ENCODE measurements around the gene CLEC1A.

CLEC1A gene

DNA sequence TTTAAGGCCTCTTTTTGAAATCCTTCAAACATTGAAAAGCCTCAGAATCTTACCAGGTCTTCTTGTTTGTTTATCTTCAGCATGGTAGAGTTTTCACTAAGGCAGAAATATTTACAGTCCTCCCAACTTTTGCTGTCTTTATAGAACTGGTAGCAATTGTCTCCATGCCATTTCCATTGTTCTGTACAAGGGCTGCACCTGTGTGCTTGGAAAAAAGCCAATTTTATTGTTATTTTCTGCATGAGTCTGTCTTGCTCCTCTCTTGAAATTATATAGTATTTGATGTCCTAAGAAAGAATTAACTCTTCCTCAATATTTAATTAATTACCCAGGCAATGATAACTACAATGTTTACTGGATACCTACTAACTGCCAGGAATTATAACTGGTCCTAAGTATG lies 23.3 kb downstream of the CLEC1A start:
- Histone ChIP-seq H3K4me3 (ENCODE audit: low read length) (no peak overlapping the region), H3K4me1 (ENCODE audit: control insufficient read depth, insufficient read depth, low read length) (no peaks in the 10 kb centered on the region), H3K36me3 (ENCODE audit: control insufficient read depth, insufficient read depth, low read length) (no peaks in the 10 kb centered on the region), H3K27me3 (ENCODE audit: control insufficient read depth, insufficient read depth, low read length) (no peaks in the 10 kb centered on the region), H3K27ac (ENCODE audit: low read length) (no peak overlapping the region), H3K9me3 (ENCODE audit: control insufficient read depth, insufficient read depth, low read length) (no peaks in the 10 kb centered on the region)
- DNase-seq (ENCODE audit: low read depth, low spot score), result no peak

DNA sequence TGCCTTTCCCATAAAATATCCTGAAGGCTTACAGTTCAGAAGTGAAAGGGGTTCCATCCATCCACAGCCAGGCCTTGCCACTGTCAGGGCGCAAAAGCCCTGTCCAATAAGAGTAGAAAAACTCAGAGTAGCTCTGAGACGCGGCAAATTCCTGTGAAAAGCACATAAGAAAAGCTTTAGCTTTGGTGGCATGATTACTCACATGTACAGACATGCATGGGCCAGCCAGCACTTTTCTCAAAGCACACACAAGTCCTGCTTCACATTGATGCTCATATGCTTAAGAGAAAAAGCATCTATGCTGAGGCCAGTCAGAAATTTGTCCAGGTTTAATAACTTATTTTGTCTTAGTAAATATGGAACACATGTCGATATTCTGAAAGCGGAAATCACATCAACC lies 25.5 kb downstream of the CLEC1A start:
- Histone ChIP-seq H3K9me3 (ENCODE audit: control insufficient read depth, insufficient read depth, low read length) (no peaks in the 10 kb centered on the region), H3K4me1 (ENCODE audit: control insufficient read depth, insufficient read depth, low read length) (no peaks in the 10 kb centered on the region), H3K27me3 (ENCODE audit: control insufficient read depth, insufficient read depth, low read length) (no peaks in the 10 kb centered on the region), H3K27ac (ENCODE audit: low read length) (no peak overlapping the region), H3K4me3 (ENCODE audit: low read length) (no peak overlapping the region), H3K36me3 (ENCODE audit: control insufficient read depth, insufficient read depth, low read length) (no peaks in the 10 kb centered on the region)
- no peak for DNase-seq (ENCODE audit: low read depth, low spot score)
- no CpG with 5 or more reads among the region's 5 CpGs for WGBS (ENCODE audit: insufficient coverage, insufficient read length)

DNA sequence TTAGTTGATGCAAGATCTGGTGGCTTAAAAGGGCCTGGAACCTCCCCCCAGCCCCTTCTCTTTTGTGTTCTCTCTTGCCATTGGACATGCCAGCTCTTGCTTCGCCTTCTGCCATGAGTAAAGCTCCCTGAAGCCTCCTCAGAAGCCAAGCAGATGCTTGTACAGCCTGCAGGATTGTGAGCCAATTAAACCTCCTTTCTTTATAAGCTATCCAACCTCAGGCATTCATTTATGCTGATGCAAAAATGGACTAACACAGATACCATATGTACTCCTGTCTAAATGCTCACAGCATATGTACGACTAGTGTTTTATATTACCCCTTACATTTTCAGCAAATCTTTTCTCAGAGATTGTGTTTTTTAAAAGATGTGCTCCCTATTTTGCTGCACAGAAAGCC lies 26.7 kb downstream of the CLEC1A start:
- Histone ChIP-seq H3K4me1 (ENCODE audit: control insufficient read depth, insufficient read depth, low read length) (no peaks in the 10 kb centered on the region), H3K4me3 (ENCODE audit: low read length) (no peak overlapping the region), H3K36me3 (ENCODE audit: control insufficient read depth, insufficient read depth, low read length) (no peaks in the 10 kb centered on the region), H3K9me3 (ENCODE audit: control insufficient read depth, insufficient read depth, low read length) (no peaks in the 10 kb centered on the region), H3K27me3 (ENCODE audit: control insufficient read depth, insufficient read depth, low read length) (no peaks in the 10 kb centered on the region), H3K27ac (ENCODE audit: low read length) (no peak overlapping the region)
- no CpG with 5 or more reads among the region's 2 CpGs for WGBS (ENCODE audit: insufficient coverage, insufficient read length)
- DNase-seq (ENCODE audit: low read depth, low spot score), result no peak

DNA sequence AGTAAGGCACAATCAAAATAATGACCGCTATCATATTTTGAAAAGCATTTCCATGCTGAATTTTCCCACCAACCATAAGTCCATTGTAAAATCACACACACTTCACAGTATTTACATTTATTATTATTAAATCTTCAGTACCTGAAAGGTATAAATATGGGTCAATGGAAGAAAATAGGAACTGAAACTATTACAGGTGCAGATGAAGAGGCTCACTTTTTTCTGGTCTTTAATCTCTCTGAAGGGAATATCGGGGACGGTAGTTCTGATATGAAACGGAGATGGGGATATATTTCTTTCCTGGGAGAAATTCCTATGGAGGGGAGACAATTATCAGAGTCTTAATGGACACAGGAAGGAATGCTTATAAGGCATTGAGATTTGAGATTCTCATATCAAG lies 28.4 kb downstream of the CLEC1A start:
- Histone ChIP-seq H3K27me3 (ENCODE audit: control insufficient read depth, insufficient read depth, low read length) (no peaks in the 10 kb centered on the region), H3K36me3 (ENCODE audit: control insufficient read depth, insufficient read depth, low read length) (no peaks in the 10 kb centered on the region), H3K27ac (ENCODE audit: low read length) (no peak overlapping the region), H3K4me3 (ENCODE audit: low read length) (no peak overlapping the region), H3K4me1 (ENCODE audit: control insufficient read depth, insufficient read depth, low read length) (no peaks in the 10 kb centered on the region), H3K9me3 (ENCODE audit: control insufficient read depth, insufficient read depth, low read length) (no peaks in the 10 kb centered on the region)
- no CpG with 5 or more reads among the region's 4 CpGs for WGBS (ENCODE audit: insufficient coverage, insufficient read length)
- DNase-seq (ENCODE audit: low read depth, low spot score), result no peak

DNA sequence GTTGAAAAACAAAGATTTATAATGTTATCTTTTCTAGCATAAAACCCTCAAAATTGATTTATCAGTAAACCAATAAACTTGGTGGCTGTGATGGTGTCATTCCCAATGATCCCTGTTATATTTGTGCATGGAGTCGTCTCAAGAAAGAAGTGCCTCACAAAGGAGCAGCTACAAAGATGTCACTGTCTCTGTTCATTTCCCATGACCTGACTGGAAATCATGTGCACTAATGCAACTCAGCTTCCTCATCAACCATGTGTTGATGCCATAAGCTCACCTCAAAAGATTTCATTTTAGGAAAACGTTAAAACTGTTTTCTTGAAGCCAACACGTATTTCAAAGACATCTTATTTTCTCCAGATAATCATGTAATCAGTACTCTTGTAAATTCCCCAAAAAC lies 28.8 kb downstream of the CLEC1A start:
- Histone ChIP-seq H3K9me3 (ENCODE audit: control insufficient read depth, insufficient read depth, low read length) (no peaks in the 10 kb centered on the region), H3K4me3 (ENCODE audit: low read length) (no peak overlapping the region), H3K27ac (ENCODE audit: low read length) (no peak overlapping the region), H3K27me3 (ENCODE audit: control insufficient read depth, insufficient read depth, low read length) (no peaks in the 10 kb centered on the region), H3K4me1 (ENCODE audit: control insufficient read depth, insufficient read depth, low read length) (no peaks in the 10 kb centered on the region), H3K36me3 (ENCODE audit: control insufficient read depth, insufficient read depth, low read length) (no peaks in the 10 kb centered on the region)
- DNase-seq (ENCODE audit: low read depth, low spot score), result no peak
- no CpG with 5 or more reads among the region's 3 CpGs for WGBS (ENCODE audit: insufficient coverage, insufficient read length)

DNA sequence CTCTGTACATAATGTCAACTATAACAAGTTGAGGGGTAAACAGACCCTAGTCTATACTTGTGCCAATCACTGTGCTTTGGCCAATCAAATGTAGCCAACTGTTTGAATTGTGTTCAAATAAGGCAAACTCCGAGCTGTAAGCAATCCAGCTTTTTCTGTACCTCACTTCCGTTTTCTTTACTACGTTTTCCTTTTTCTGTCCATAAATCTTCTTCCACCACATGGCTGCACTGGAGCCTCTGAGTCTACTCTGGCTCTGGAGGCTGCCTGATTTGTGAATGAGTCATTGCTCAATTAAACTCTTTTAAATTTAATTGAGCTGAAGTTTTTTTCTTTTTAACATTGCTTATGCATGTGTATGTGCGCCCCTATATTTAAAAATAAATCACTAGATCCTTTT lies 29.7 kb downstream of the CLEC1A start:
- no peaks in the 10 kb centered on the region for H3K27me3 ChIP-seq (ENCODE audit: control insufficient read depth, insufficient read depth, low read length)
- no peak for DNase-seq (ENCODE audit: low read depth, low spot score)
- no peaks in the 10 kb centered on the region for H3K36me3 ChIP-seq (ENCODE audit: control insufficient read depth, insufficient read depth, low read length)
- no CpG with 5 or more reads among the region's 4 CpGs for WGBS (ENCODE audit: insufficient coverage, insufficient read length)
- no peaks in the 10 kb centered on the region for H3K4me1 ChIP-seq (ENCODE audit: control insufficient read depth, insufficient read depth, low read length)
- no peaks in the 10 kb centered on the region for H3K9me3 ChIP-seq (ENCODE audit: control insufficient read depth, insufficient read depth, low read length)
- no peak overlapping the region for H3K27ac ChIP-seq (ENCODE audit: low read length)
- no peak overlapping the region for H3K4me3 ChIP-seq (ENCODE audit: low read length)

DNA sequence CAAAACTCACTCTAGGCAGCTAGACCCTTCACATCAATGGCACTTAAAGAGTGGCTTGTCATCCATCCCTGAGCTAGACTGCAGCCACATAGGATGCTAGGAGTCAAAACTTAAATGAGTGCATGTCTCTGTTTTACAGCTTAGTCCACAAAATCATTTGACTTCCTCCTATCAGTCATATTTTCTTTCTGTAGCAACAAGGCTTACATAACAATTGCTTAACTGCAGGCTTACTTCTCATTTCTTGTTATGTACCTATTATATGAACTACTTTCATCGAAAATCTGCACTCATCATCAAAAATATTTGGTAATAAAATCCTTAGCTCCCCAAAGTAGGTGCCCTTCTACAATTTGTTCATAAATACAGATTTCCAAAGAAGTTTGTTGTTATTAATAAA lies 30.1 kb downstream of the CLEC1A start:
- H3K4me1 ChIP-seq (ENCODE audit: control insufficient read depth, insufficient read depth, low read length), result no peaks in the 10 kb centered on the region
- no peak for DNase-seq (ENCODE audit: low read depth, low spot score)
- no peak overlapping the region for H3K27ac ChIP-seq (ENCODE audit: low read length)
- no peaks in the 10 kb centered on the region for H3K27me3 ChIP-seq (ENCODE audit: control insufficient read depth, insufficient read depth, low read length)
- no peak overlapping the region for H3K4me3 ChIP-seq (ENCODE audit: low read length)
- WGBS (ENCODE audit: insufficient coverage, insufficient read length), result no CpG with 5 or more reads among the region's 1 CpG
- H3K9me3 ChIP-seq (ENCODE audit: control insufficient read depth, insufficient read depth, low read length), result no peaks in the 10 kb centered on the region
- H3K36me3 ChIP-seq (ENCODE audit: control insufficient read depth, insufficient read depth, low read length), result no peaks in the 10 kb centered on the region

DNA sequence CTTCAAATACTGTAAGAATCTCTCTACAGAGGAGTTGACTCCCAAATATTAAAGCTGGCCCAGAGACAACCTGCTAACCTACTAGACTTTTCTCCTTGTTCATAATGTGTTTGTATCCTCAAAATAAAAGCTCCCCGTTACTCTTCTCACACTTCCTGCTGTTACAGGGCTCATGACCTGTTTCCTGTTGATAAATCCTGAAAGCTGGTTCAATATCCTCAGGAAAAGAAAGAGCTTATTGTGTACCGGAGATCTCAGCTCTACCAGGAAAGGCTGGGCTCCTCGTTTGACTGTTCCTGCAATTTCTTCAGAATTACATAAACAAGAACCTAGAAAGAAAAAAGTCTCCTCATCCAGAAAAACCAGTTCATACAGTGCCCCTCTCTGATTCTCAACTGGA lies 30.8 kb downstream of the CLEC1A start:
- H3K27me3 ChIP-seq (ENCODE audit: control insufficient read depth, insufficient read depth, low read length), result no peaks in the 10 kb centered on the region
- no peaks in the 10 kb centered on the region for H3K4me1 ChIP-seq (ENCODE audit: control insufficient read depth, insufficient read depth, low read length)
- no CpG with 5 or more reads among the region's 3 CpGs for WGBS (ENCODE audit: insufficient coverage, insufficient read length)
- no peak overlapping the region for H3K27ac ChIP-seq (ENCODE audit: low read length)
- no peak for DNase-seq (ENCODE audit: low read depth, low spot score)
- H3K4me3 ChIP-seq (ENCODE audit: low read length), result no peak overlapping the region
- no peaks in the 10 kb centered on the region for H3K9me3 ChIP-seq (ENCODE audit: control insufficient read depth, insufficient read depth, low read length)
- H3K36me3 ChIP-seq (ENCODE audit: control insufficient read depth, insufficient read depth, low read length), result no peaks in the 10 kb centered on the region

DNA sequence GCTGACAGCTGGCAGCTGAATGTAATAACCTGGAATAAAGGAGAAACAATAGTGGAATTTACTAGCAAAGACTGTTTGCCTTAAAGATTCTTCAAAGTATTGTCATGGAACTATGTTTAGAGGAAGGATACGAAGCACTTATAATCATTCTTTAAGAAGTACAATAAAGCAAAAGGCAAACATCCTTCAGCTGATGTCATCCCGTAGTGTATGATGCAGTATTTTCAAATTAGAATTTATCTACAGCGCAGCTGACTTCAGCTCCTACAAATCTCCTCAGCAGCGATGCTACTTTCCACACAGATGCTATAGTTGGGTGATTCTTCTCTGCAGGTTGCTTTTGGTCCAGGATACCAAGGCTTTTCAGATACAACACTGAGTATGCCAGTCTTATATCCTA lies 31.5 kb downstream of the CLEC1A start:
- no peak for DNase-seq (ENCODE audit: low read depth, low spot score)
- WGBS (ENCODE audit: insufficient coverage, insufficient read length), result no CpG with 5 or more reads among the region's 4 CpGs
- no peak overlapping the region for H3K27ac ChIP-seq (ENCODE audit: low read length)
- H3K4me1 ChIP-seq (ENCODE audit: control insufficient read depth, insufficient read depth, low read length), result no peaks in the 10 kb centered on the region
- no peaks in the 10 kb centered on the region for H3K27me3 ChIP-seq (ENCODE audit: control insufficient read depth, insufficient read depth, low read length)
- no peak overlapping the region for H3K4me3 ChIP-seq (ENCODE audit: low read length)
- H3K36me3 ChIP-seq (ENCODE audit: control insufficient read depth, insufficient read depth, low read length), result no peaks in the 10 kb centered on the region
- no peaks in the 10 kb centered on the region for H3K9me3 ChIP-seq (ENCODE audit: control insufficient read depth, insufficient read depth, low read length)

DNA sequence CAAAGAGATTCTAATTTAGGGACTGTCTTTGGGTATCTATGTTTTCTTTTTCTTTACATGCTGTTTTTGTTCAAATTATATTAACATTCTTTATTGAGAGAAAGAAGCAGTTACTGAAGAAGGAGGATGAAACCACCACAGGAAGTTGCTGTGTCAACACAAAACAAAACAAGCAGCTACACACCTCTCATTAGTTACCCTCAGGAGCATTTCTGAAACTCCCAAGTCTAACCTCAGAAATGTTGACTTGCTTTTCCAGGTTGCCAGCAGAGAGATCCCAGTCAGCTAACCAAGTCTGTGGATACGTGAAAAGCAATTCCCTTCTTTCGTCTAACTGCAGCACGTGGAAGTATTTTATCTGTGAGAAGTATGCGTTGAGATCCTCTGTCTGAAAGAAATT lies 33.5 kb downstream of the CLEC1A start:
- no peaks in the 10 kb centered on the region for H3K4me1 ChIP-seq (ENCODE audit: control insufficient read depth, insufficient read depth, low read length)
- no peaks in the 10 kb centered on the region for H3K9me3 ChIP-seq (ENCODE audit: control insufficient read depth, insufficient read depth, low read length)
- no peak overlapping the region for H3K4me3 ChIP-seq (ENCODE audit: low read length)
- no peaks in the 10 kb centered on the region for H3K36me3 ChIP-seq (ENCODE audit: control insufficient read depth, insufficient read depth, low read length)
- no peak overlapping the region for H3K27ac ChIP-seq (ENCODE audit: low read length)
- H3K27me3 ChIP-seq (ENCODE audit: control insufficient read depth, insufficient read depth, low read length), result no peaks in the 10 kb centered on the region
- WGBS (ENCODE audit: insufficient coverage, insufficient read length), result no CpG with 5 or more reads among the region's 4 CpGs
- no peak for DNase-seq (ENCODE audit: low read depth, low spot score)

DNA sequence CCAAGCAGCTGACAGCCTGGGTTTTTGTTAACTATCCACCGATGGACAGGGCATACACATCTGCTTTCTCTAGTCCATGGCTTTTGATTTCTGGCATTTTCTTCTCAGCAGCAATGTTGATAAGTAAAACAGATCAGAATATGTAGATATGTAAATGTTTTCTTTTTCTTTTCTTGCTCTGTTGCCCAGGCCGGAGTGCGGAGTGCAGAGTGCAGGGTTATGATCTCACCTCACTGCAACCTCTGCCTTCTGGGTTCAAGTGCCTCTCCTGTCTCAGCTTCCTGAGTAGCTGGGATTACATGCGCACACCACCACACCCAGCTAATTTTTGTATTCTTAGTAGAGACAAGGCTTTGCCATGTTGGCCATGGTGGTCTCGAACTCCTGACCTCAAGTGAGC lies 40.4 kb downstream of the CLEC1A start:
- Histone ChIP-seq H3K9me3 (ENCODE audit: control insufficient read depth, insufficient read depth, low read length) (no peaks in the 10 kb centered on the region), H3K27me3 (ENCODE audit: control insufficient read depth, insufficient read depth, low read length) (no peaks in the 10 kb centered on the region), H3K27ac (ENCODE audit: low read length) (no peak overlapping the region), H3K4me1 (ENCODE audit: control insufficient read depth, insufficient read depth, low read length) (no peaks in the 10 kb centered on the region), H3K36me3 (ENCODE audit: control insufficient read depth, insufficient read depth, low read length) (no peaks in the 10 kb centered on the region), H3K4me3 (ENCODE audit: low read length) (no peak overlapping the region)
- no CpG with 5 or more reads among the region's 5 CpGs for WGBS (ENCODE audit: insufficient coverage, insufficient read length)
- DNase-seq (ENCODE audit: low read depth, low spot score), result no peak

All from iPS DF 6.9 (cell line).